ENCODE results near the gene ABCA4. TPM values are rescaled to one million over a fixed set of nuclear protein-coding genes. Genes with fewer than 3 reads are reported as not detected.
A peak's percentile ranks its signal among the peaks of the same experiment; 100 is the strongest.

The ABCA4 gene
- total RNA-seq, 1 donor from 2014 or later: 1.2 TPM

GRCh38 chr1:94032637-94033036, 88.3 kb downstream of the ABCA4 start:
- peaks cover 4% of the 10 kb centered on the region for H3K4me1 Mint-ChIP-seq
- H3K4me3 Mint-ChIP-seq: no peak overlapping the region
- Histone ChIP-seq H4K20me1 (ENCODE audit: low read depth) (no peaks in the 10 kb centered on the region), H2AFZ (replicated peaks) (no peak overlapping the region), H3F3A (ENCODE audit: low read depth) (no peaks in the 10 kb centered on the region), H3K36me3 (no peaks in the 10 kb centered on the region), H3K79me2 (ENCODE audit: low read depth) (no peaks in the 10 kb centered on the region), H3K27ac (no peak overlapping the region), H3K4me1 (no peaks in the 10 kb centered on the region), H3K9me3 (ENCODE audit: low read depth) (no peaks in the 10 kb centered on the region), H3K4me3 (no peak overlapping the region), H3K4me2 (no peak overlapping the region), H3K27me3 (no peaks in the 10 kb centered on the region), H3K9ac (no peak overlapping the region)
- H3K9me3 Mint-ChIP-seq: no peaks in the 10 kb centered on the region
- DNase-seq (ENCODE audit: low spot score): no peak
- TF ChIP-seq EZH2 (IDR thresholded peaks at IDR 0.05): no peak
- TF ChIP-seq CTCF (IDR thresholded peaks at IDR 0.05): no peak
- no peak for TF ChIP-seq EZH2phosphoT487 (IDR thresholded peaks at IDR 0.05)
- H3K36me3 Mint-ChIP-seq: no peaks in the 10 kb centered on the region
- no peaks in the 10 kb centered on the region for H3K27me3 Mint-ChIP-seq (ENCODE audit: insufficient read depth, low read depth)
- no peak overlapping the region for H3K27ac Mint-ChIP-seq

GRCh38 chr1:94031591-94031990, 89.4 kb downstream of the ABCA4 start:
- H3K36me3 Mint-ChIP-seq: no peaks in the 10 kb centered on the region
- H3K27ac Mint-ChIP-seq: no peak overlapping the region
- H3K27me3 Mint-ChIP-seq (ENCODE audit: insufficient read depth, low read depth): no peaks in the 10 kb centered on the region
- Histone ChIP-seq H3K4me2 (no peak overlapping the region), H3F3A (ENCODE audit: low read depth) (no peaks in the 10 kb centered on the region), H3K36me3 (no peaks in the 10 kb centered on the region), H3K27ac (no peak overlapping the region), H3K4me1 (no peaks in the 10 kb centered on the region), H2AFZ (replicated peaks) (peak overlapping the region; percentile 42), H3K9me3 (ENCODE audit: low read depth) (no peaks in the 10 kb centered on the region), H4K20me1 (ENCODE audit: low read depth) (no peaks in the 10 kb centered on the region), H3K9ac (no peak overlapping the region), H3K79me2 (ENCODE audit: low read depth) (no peaks in the 10 kb centered on the region), H3K27me3 (no peaks in the 10 kb centered on the region), H3K4me3 (no peak overlapping the region)
- DNase-seq (ENCODE audit: low spot score): no peak
- H3K4me1 Mint-ChIP-seq: peaks cover 4% of the 10 kb centered on the region
- TF ChIP-seq EZH2phosphoT487 (IDR thresholded peaks at IDR 0.05) (no peak), CTCF (IDR thresholded peaks at IDR 0.05) (no peak), EZH2 (IDR thresholded peaks at IDR 0.05) (no peak)
- no peaks in the 10 kb centered on the region for H3K9me3 Mint-ChIP-seq
- no peak overlapping the region for H3K4me3 Mint-ChIP-seq

- Histone ChIP-seq H3K36me3 (no peaks in the 10 kb centered on the region), H3K4me3 (no peak overlapping the region), H2AFZ (replicated peaks) (peak overlapping the region; percentile 42), H3F3A (ENCODE audit: low read depth) (no peaks in the 10 kb centered on the region), H3K9ac (no peak overlapping the region), H3K27me3 (no peaks in the 10 kb centered on the region), H4K20me1 (ENCODE audit: low read depth) (no peaks in the 10 kb centered on the region), H3K27ac (no peak overlapping the region), H3K9me3 (ENCODE audit: low read depth) (no peaks in the 10 kb centered on the region), H3K79me2 (ENCODE audit: low read depth) (no peaks in the 10 kb centered on the region), H3K4me1 (no peaks in the 10 kb centered on the region), H3K4me2 (no peak overlapping the region)
- no peak for DNase-seq (ENCODE audit: low spot score)
- Mint-ChIP-seq H3K4me1 (peaks cover 4% of the 10 kb centered on the region), H3K9me3 (no peaks in the 10 kb centered on the region), H3K27me3 (ENCODE audit: insufficient read depth, low read depth) (no peaks in the 10 kb centered on the region), H3K36me3 (no peaks in the 10 kb centered on the region), H3K27ac (no peak overlapping the region), H3K4me3 (no peak overlapping the region)
- TF ChIP-seq EZH2 (IDR thresholded peaks at IDR 0.05) (no peak), EZH2phosphoT487 (IDR thresholded peaks at IDR 0.05) (no peak), CTCF (IDR thresholded peaks at IDR 0.05) (no peak)
These were observed 89.8 kb downstream of the ABCA4 start for GRCh38 chr1:94031154-94031553.

Measured in neural progenitor cell (in vitro differentiated cells).